GM12875 (cell line): Measurements from ENCODE around the gene ARHGEF17.

Source experiments
- H3K4me3 ChIP-seq: one replicate; pipeline ENCODE4 v1.5.1; 2011; ENCODE audit warnings: low read depth, low read length, control low read depth
- TF ChIP-seq, protein P1 (sequence below): IDR thresholded peaks from 2 replicates; pipeline ENCODE4 v1.5.1; 2011; ENCODE audit warnings: low read depth, mild to moderate bottlenecking, control low read depth, inconsistent platforms, low read length, moderate library complexity, borderline replicate concordance; ENCODE audit not compliant: insufficient read depth

ARHGEF17 gene

DNA sequence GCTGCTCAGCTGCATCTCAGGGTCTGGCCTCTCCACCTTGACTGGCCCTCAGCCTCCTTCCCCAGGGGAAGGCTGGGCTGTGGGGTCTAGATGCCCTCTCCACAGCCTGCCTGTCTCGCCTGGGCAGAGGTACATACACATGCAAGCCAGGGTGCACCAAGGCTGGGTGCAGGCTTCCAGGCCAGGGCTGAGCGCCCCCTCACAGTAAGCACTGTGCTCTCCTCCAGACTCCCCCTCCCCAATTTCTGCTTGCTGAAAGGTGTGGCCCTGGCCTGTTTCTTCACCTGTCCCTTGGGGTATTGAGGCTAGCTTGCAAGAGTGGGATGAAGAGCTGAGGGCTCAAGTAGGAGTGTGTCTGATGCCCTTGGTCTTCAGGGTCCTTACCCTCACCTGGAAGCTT lies 90.6 kb downstream of the ARHGEF17 start:
- no peak overlapping the region for H3K4me3 ChIP-seq
- TF ChIP-seq, protein P1, sequence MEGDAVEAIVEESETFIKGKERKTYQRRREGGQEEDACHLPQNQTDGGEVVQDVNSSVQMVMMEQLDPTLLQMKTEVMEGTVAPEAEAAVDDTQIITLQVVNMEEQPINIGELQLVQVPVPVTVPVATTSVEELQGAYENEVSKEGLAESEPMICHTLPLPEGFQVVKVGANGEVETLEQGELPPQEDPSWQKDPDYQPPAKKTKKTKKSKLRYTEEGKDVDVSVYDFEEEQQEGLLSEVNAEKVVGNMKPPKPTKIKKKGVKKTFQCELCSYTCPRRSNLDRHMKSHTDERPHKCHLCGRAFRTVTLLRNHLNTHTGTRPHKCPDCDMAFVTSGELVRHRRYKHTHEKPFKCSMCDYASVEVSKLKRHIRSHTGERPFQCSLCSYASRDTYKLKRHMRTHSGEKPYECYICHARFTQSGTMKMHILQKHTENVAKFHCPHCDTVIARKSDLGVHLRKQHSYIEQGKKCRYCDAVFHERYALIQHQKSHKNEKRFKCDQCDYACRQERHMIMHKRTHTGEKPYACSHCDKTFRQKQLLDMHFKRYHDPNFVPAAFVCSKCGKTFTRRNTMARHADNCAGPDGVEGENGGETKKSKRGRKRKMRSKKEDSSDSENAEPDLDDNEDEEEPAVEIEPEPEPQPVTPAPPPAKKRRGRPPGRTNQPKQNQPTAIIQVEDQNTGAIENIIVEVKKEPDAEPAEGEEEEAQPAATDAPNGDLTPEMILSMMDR = no peak

- H3K4me3 ChIP-seq = no peak overlapping the region
Measured at GRCh38 chr11:73399159-73399590, 91.1 kb downstream of the ARHGEF17 start.

DNA sequence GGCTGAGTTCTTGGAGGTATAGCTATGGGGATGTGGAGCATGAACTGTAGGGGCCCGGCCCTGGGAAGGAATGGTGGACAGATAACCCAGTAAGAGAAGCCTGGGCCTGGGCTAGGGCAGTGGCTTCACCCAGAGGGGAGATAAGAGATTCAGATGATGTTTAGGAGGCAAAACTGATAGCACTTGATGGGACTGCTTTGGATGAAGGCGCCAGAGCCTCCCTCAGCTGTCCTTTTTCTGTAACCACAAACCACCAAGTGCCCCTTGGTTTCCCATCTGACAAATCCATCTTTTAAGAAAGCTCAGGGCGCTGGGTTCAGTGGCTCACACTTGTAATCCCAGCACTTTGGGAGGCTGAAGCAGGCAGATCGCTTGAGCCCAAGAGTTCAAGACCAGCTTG lies 91.6 kb downstream of the ARHGEF17 start:
- H3K4me3 ChIP-seq = no peak overlapping the region
- TF ChIP-seq, protein P1 = no peak

More at GRCh38 chr11:73399159-73399590, 91.1 kb downstream of the ARHGEF17 start:
- TF ChIP-seq, protein P1 = no peak

DNA sequence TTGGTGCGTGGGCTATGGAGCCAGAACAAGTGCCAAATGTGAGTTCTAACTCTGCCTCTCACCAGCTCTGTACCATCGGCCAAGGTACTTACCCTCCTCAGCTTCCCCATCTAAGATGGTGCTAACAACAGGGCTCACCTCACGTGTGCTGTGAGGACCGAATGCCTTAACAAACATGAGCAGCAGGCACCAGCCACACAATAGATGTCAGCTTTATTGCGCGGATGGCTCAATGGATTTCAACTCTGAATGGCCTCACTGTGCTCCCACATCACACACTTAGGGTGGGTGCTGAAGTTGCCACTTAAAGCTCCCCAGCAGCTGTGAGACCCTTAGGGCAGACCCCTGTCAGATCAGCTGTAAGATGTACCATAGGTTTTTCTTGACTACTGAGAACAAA lies 92.2 kb downstream of the ARHGEF17 start:
- TF ChIP-seq, protein P1 = no peak
- H3K4me3 ChIP-seq = no peak overlapping the region

GRCh38 chr11:73401217-73401923 lies 93.3 kb downstream of the ARHGEF17 start:
- TF ChIP-seq, protein P1 = no peak
- no peak overlapping the region for H3K4me3 ChIP-seq

- TF ChIP-seq, protein P1 = no peak
- H3K4me3 ChIP-seq = no peak overlapping the region
Measured at GRCh38 chr11:73401924-73402833, 94.1 kb downstream of the ARHGEF17 start.
